ENCODE results near the gene ADGRG3.

Gene ADGRG3

DNA sequence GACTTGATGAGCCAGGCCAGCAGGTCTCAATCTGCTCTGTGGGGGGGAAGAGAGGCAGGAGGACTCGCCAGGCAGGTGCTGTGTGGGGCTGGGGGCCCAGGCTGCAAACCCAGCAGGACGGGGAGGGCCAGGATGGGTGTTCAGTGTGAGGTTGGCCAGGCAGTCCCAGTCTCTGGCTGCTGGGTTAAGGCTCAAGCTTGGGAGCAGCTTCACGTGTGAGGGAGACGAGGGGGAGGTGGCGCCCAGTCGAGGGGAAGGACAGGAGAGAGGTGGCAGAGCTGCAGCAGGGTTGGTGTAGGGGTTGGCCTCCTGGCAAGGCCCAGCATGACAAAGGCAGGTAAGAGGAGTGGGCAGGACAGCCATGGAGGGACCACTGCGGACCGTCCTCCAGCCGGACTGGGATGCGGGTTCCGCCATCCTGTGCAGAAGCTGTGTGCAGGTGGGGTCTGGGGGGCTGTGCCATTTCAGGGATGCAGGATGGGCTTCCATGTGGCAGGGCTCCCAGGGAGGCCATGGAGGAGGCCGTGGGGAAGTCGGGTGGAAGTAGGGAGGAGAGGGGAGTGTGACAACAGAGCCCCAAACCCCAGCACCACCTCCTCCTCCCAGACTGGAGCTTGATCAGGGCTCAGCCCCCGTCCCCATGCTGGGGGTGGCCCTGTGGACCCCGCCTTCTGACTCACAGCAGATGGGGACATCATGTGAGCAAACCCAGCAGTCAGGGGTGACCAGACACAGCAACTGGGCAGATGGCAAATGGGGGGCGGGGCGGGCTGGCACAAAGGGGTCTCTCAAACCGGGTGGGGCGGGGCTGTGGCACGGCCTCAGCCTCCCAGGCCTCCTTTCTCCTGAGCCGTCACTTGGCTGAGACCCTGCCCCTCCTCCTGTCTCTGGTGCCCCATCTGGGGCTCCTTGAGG is 36.9 kb upstream of the ADGRG3 start:
- no peak for DNase-seq

DNA sequence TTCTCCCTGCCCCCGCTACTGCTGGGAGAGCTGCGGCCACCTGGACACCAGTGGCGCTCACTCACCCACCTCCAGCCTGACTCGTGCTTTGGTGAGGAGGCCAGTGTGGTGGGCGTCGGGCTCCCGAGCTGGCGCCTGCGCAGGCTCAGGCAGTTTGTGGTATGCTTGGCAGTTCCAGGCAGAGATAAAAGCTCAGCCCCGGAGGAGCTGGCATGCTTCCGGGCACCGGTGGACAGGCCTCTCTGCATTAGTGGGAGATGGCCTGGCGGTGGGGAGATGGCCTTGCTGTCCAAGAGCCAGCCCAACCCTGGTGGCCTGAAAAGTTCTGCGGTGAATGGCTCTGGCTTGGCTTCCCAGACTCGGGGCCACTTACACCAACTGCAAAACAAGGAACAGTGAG is 35.5 kb upstream of the ADGRG3 start:
- DNase-seq, result no peak

DNA sequence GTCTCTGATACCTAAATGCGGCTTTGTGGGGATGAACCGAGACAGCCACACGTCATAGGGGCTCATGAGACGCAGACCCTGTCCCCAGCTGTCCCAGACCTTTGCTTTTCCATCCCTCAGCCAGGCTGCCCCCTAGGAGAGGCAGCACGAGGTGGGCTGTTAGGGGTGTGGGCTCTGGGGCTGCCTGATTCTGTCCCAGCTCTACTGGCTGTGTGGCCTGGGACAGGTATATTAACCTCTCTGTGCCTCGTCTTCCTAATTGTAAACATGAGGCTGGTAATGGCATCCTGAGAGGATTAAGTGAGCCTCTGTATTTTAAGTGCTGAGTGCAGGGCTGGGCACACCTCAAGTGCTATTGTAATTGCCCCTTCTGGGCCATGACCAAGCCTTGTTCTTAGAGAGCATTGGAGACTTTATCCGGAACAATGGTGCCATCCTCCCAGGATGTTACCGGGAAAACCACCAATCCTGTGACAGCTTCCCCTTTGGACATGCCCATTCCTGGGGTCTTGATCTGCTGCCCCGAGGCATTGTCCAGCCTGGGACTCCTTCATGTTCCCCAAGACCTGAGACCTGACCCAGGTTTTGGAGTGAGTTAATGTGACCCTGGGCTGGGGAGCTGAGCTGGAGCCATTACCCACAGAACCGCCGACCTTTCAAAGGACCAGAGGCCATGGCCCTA is 34.6 kb upstream of the ADGRG3 start:
- no peak for DNase-seq

DNA sequence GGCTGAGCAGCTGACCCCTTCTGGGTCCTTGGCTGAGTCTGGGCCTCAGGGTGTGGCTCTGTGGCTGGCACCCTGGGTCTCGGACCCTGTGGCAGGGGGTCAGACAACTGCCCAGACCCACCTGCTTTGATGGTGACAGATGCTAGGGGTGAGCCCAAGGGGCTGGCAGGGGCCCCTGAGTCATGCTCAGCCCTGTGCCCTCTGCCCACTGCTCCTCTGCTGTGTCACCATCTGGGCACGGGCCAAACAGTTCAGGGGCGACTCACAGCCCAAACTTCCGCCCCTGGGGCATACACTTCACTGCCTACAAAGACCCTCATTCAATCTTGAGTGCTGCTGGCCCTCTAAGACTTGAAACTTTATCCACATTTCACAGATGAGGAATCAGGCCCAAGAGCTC is 33.9 kb upstream of the ADGRG3 start:
- DNase-seq, result no peak

DNA sequence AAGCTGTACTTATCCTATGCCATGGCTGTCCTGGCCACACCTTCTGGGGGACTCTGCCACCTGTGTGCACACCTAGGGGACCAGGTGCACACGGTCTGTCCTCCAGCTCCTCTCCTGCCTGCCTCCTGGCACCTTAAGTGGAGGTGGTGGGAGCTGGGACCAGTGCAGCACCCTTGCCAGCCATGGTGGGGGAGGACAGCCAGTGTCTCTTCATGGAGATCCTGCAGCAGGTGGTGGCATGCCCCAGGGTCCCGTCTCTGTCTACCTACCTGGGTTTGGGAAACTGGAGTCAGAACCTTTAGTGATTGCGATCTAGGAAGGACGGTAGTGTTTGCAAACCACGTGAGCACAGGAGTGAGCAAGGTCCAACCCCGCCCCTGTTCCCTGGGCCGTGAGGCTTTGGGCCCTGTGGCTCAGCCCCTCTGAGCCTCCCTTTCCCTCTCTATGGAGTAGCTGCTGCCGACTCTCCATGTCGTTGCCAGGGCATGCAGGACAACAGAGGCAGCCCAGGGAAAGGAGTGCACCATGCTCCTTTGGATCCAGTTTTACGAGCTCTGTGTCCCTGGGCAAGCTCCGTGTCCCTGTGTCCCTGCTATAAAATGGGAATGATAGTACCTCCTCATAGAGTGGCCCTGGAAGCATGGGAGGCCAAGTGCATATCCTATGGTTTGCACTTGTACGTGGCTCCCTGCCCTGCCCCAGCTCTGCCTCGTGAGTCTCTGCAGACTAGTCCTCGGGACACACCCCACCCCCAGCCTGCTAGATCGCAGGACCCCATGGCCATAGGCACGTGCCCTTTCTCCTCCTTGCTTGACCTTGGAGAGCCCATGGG is 32.6 kb upstream of the ADGRG3 start:
- DNase-seq, result no peak

DNA sequence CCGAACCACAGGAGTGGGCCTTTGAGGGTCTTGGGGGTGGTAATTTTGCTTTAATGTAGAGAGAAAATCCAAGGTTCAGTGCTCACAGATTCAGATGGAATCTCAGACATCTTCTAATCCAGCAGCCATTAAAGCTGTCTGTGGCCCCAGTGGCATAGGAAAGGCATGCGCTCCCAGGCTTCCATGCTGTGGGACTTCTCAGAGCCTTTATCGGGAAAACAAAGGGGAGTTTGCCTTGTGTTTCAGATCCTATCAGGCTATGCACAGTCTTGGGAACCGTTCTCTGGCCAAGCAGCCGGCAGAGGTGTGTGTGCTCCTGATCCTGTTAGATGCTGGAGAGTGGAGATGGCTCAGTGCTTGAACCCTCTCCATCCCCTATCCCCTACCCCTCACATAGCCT is 31.9 kb upstream of the ADGRG3 start:
- no peak for DNase-seq

DNA sequence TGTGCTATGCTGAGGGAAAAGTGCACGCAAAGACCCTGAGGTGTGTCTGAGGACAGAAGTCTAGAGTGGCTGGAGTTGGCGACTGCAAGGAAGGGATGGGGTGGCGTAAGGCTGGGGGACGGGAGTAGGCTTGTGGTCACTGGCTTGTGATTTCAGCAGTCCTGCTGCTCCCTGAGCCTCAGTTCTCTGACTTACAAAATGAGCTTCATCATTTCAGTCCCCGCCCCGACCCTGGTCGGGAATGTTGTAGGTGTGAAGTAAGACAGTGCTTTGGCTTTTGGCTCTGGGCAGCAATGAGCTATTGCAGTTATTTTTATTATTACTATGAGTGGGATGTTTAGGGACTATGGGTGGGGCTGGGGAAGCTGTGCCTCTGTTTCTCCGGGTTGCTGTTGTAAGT is 31.1 kb upstream of the ADGRG3 start:
- no peak for DNase-seq

DNA sequence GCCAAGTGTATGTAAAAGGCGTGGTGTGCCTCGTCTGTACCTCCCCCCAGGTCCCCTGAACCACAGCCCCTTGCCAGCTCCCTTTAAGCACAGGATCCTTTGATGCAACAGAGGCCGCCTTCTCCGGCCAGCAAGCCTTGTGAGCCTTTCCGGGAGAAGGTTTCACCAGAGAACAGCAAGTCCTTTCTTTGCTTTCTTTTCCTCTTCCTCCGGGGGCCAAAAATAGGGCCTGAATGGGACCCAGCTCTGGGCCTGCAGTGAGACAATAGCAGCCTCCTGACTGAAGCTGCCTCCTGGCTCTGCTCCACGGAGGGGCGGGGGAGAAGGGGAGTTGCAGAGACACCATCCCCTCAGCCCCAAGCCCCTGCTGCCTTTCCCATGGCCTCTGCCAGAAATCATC is 30.7 kb upstream of the ADGRG3 start:
- no peak for DNase-seq

DNA sequence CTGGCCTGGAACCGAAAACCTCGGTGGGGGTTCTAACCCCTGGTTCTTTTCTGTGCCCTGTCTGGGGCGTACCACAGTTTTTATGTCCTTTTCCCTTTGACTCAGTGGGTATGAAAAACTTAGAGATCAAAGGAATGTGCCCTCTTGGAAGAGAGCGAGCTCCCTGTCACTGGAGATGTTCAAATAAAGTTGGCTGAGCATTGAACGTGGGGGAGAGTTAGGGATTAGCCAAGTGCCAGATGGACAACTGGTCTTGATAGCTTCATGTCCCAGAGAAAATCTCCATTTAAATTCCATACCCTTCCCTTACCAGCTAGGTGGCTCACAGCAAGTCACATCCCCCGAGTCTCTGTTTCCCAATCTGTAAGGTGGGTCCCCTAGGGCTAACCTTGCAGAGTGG is 30.1 kb upstream of the ADGRG3 start:
- no peak for DNase-seq

DNA sequence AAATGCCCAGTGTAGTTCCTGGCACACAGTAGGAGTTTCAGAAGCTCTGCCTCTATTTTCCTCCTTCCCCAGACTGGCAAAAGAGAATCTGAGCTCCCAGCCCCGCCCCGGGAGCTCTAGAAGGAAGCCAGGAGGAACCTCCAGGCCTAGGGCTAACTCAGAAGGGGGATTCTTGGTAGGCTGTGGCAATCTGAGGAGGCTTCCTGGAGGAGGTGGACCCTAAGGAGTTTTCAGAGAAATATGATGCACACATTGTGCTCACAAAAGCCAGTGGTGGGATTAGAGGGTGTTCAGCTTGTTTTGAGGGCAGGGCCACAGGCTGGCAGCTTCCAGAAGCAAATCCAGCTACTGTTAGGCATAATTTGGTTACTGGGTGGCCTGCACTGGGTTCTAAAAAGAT is 29.7 kb upstream of the ADGRG3 start:
- DNase-seq, result no peak

DNA sequence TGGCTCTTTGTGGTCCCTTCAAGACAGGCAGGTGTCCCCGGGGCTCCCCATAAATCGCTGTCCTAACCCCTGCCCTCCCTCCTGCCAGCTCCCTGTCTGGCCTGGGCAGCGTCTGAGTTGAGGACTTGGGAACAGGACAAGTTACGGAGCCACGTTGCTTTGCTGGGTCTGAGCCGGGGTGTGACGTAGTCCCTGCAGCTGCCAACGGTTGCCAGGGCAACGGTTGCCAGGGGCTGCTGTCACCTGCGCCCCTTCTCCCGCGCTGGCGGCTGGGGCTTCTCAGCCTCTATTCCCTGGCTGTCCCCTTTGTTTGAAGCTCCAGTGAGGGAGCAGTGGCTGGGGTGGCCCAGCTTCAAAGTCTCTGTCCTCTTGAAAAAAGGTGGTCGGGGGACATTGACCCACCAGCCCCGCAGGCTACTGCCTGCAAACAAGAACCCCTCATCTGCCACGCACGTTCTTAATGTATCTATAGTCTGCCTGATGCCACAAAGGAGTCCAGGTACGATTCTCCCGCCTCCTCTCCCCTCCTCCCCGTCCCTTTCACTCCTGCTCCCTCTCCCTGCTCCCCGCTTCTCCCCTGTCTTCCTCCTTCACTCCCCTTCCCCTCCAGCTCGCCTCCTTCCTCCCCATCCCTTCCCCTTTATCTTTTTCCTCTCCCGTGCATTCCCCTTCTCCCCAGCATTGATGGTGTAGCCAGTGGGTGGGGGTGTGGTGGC is 28.8 kb upstream of the ADGRG3 start:
- peak; percentile 25 for DNase-seq

DNA sequence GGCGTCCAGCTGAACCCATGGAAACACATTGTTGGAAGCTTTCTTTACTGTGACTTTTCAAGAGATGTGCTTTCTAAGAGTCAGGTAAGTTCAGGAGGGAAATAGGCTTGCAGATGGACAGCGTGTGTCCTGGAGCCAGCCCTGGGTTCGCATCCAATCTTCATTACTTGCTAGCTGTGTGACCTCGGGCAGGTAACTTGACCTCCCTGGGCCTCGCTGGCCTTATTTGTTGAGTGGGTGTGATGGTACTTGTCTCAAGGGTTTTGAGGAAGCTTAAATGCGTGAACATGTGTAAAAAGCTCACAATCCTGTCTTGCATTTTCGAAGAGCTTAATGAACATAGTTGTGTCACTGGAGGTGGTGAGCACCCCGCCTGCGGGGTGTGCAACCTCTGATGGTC is 27.9 kb upstream of the ADGRG3 start:
- DNase-seq, result no peak

DNA sequence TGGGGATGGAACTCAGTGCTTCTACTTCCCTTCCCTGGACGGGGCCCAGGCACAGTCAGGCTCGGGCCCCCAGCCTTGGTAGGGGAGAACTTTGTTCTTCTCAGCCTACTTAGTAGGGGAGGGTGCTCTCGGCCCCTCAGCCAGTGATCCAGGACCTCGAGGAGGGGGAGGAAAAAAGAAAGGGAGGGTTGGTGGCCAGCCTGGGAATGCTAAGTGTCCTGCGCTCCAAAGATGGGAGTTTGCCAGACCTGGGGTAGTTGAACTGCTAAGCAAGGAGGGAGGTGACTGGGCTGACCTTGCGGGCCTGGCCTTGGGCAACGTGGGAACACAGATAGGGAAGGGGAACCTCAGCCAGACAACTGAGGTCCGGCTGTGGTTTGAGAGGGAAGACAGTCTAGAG is 27.5 kb upstream of the ADGRG3 start:
- no peak for DNase-seq

DNA sequence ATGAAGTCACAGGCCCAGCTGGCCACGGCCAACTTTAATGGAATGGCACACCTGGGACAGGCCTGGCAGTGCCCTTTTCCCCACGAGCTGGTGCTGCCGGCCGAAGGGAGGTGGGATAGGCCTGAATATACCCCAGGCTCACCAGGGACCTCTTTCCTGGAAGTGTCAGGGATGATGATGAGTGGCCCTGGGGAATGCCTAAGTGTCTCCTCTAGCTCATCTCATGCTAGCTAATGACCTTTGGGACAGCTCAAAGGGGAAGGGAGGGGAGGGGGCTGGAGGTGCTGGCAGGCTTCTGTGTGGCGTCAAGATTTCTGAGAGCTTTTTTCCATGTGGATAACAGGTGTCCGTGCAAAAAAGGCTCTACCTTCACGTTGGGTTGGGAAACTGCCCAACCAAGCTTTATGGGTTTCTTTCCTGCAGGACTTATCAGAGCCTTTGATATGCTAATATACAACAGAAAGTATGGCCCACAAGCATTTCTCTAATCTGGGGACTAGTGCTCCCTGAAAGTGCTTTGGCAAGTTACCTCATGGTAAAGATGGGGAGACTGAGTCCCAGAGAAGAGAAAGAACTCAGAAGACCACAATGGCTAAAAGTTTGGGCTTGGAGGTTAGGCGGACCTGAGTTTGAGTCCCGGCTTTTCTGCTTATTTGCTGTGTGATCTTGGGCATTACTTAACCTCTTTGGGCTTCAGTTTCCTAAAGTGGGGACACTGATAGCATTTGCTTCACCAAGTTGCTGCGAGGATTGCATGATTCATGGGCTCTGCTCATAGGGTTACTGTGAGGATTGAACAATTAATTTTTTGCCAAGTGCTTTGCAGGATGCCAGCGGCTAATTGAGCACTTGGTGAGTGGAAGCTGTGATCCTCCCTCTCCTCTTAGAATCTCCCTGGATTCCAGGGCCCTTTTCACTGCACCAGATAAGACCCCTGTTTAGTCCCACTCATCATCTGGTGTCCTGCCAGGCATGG is 25.7 kb upstream of the ADGRG3 start:
- DNase-seq, result no peak

DNA sequence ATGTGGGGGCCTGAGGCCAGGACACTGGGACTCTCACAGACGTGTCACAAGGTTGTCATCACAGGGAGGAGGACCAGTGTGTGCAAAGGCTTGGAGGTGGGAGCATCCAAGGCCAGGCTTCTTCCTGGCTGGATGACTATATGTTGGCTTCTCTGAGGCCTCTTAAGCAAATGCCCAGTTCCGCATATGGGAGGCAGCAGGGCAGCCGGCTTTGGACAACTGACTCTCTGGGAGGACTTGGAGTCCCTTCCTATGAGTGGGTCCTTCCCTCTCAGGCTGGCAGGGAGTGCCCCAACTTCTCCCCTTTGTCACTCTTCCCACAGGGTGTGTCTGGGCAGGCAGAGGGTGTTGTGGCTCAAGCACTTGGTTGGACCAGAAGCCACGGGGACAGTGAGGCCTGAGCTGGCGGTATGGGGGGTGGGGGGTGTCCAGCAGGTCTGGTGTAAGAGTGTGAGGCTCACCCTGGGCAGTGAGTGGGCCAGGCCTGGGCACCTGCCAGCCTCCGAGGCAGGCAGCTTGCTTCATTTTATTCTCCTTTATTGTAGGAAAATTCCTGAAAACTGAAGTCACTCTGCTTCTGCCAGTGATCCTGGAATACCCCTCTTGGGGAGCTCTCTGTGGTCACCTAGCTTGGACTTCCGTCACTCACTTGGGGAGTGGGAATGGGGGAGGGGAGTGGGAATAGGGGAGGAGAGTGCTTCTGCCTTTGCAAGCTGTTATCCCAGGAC is 24.8 kb upstream of the ADGRG3 start:
- no peak for DNase-seq

DNA sequence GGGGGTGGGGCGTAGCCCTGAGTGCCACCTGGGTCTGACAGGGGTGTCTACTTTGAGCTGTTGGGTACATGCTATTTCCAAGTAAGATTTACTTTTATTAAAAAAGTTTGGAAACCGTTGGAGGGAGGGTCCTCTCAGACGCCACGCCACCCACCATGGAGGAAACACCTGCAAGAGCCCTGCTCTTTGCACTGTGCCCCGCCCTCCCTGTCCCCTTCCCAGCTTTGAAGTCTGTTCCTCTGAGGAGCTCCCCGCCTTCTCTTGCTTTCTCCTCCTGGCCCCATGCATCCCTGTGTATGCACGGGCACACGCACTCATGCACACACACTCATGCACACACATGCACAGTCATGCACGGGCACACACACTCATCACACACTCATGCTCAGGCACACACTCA is 24.2 kb upstream of the ADGRG3 start:
- DNase-seq, result no peak

DNA sequence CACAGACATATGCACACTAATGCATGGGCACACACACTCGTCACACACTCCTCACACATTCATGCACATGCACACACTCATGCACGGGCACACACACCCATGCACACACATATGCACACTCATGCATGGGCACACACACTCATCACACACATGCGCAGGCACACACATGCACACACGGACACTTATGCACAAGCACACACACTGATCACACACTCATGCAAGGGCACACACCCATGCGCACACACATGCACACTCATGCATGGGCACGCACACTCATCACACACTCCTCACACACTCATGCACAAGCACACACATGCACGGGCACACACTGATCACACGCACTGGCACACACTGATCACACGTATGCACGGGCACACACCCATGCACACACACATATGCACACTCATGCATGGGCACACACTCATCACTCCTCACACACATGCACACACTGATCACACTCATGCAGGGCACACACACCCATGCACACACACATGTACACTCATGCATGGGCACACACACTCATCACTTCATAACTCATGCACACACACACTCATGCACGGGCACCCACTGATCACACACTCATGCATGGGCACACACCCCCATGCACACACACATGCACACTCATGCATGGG is 23.6 kb upstream of the ADGRG3 start:
- no peak for DNase-seq

DNA sequence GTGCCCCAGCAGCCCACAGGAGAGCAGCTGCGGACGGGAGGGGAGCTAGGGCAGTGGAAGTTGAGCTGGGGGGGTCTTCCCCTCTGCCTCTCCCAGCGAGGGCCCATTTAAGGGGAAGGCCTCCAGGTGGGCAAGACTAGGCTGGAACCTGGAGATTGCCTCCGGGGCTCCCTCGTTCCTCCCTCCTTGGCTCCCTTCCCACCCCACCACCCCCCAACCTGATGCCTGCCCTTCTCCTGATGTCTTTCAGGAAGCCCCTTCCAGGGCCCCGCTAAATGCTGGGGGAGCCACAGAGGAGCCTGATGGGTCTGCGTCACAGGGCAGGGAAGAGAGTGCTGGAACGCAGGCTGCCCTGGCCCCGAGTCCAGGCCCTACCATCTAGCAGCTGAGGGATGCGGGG is 22.9 kb upstream of the ADGRG3 start:
- no peak for DNase-seq

DNA sequence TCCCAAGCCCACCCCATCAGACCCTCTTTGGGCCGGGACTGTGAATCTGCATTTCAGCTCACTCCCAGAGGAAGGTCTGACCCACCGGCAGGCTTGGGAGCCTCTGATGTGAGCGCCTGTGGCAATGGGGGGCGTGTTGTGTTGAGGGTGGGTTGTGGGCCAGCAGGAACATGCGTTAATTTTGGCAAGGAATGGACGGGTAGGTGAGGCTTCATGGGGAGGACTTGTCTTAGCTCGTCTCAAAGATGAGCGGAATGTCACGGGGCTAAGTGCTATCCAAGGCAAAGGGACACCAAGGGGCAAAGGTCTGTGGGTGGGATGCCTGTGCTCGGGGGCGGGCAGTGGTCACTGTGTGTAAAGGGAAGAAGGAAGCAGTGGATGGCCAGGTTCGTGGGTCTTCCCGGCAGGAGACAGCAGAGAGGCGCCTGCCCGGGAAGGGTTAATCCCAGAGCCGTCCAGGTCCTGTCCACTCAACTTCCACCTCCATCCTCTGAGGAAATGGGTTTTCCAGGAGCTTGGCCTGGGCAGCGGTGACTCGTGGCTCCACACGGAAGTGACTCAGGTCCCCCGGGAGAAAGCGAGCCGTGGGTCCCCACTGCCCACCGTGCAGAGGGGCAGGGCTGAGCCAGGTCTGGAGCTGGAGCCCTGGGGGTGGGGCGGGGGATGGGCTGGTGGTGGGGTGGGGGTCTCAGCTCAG is 22.3 kb upstream of the ADGRG3 start:
- DNase-seq, result no peak

Measured in CD4-positive, alpha-beta T cell treated with Interferon gamma for 1 hour (primary cell).